ENCODE data around the gene SPDYE16.
"Not testable (repeated sequence)": the region's sequence is repeated elsewhere in the genome, so short reads cannot be mapped to it uniquely, and the experiment has no call there.

The SPDYE16 gene

GRCh38 chr7:76503244-76503643 lies 39.9 kb downstream of the SPDYE16 start:
- DNase-seq = not testable (repeated sequence)

- not testable (repeated sequence) for DNase-seq
Observed at GRCh38 chr7:76502836-76503235, 40.3 kb downstream of the SPDYE16 start.

DNA sequence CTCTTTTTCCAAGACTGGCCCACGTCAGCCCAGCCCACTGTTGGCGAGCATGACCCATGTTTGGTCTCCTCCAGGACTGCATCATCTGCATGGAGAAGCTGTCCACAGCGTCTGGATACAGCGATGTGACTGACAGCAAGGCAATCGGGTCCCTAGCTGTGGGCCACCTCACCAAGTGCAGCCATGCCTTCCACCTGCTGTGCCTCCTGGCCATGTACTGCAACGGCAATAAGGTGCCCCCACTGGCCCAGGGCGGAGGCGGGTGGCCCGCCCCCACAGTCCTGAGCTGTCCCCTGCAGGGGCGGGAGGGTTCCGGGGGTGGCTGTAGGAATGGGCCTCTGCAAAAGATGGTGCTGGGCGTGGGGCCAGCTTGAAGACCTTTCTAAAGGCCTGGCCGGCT lies 40.9 kb downstream of the SPDYE16 start:
- not testable (repeated sequence) for DNase-seq

DNA sequence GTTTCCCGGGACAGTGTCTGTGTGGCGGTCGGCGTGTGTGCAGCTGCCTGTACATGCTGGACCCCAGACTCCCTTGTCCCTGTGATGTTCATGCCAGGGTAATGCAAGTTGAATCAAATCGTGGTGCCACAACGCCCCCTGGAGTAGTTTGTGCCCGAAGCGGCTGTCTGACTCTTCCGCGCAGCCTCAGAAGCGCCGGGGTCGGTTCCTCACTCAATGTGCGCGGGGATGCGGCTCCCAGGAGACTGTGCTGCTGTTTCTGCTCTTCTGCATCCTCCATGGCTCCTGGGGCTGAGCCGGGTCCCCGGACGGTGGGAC lies 43.2 kb downstream of the SPDYE16 start:
- not testable (repeated sequence) for DNase-seq

- peak in 1 of 6 experiments; percentile 9 for DNase-seq
Observed at GRCh38 chr7:76499201-76499923, 43.7 kb downstream of the SPDYE16 start.

DNA sequence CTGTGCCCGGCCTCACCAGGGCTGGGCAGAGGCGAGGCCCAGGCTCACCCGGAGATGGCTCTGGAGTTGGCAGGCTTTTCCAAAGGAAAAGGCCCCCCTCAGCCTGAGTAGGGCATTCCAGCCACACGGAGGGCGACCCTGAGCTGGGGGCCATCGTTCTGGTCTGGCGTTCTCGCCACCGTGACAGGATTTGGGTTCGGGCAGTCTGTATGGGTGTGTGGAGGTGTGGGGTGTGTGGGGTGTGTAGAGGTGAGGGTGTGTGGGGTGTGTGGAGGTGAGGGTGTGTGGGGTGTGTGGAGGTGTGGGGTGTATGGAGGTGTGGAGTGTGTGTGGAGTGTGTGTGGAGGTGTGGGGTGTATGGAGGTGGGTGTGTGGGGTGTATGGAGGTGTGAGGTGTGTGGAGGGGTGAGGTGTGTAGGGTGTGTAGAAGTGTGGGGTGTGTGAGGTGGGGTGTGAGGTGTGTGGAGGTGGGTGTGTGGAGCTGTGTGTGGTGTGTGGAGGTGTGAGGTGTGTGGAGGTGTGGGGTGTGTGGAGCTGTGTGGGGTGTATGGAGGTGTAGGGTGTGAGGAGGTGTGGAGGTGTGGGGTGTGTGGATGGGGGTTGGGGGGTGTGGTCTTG lies 44.4 kb downstream of the SPDYE16 start:
- DNase-seq = not testable (repeated sequence)

DNA sequence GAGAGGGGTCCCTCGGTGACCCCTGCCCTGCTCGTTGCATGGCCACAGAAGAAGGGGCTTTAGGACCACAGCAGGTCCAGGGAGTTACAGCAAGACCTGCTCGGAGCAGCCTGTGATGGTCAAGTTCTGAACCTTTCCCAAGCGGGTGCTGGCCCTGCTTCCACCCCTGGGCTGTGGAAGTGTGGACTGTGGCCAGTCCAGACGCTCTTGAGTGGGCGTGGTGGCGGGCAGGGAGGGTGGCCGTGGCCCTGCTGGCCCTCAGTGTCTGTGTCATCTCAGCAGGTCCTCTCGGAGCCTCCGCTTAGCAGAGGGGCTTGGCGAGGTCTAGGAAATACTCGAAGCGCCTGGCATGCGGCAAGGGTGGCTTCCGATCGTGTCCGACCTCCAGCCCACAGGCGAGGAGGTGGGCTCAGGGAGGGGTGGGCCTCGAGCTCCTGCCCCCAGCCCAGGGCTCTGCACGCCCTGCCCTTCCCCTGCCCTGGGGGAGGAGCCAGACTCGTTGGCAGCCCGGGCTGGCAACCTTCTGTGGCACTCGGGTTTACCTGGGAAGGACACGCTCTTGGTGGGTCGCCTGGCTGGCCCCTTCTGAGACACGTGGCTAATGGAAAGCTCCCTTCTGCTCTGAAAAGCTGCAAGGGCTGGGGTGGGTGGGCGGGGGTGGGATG lies 45.0 kb downstream of the SPDYE16 start:
- not testable (repeated sequence) for DNase-seq

DNA sequence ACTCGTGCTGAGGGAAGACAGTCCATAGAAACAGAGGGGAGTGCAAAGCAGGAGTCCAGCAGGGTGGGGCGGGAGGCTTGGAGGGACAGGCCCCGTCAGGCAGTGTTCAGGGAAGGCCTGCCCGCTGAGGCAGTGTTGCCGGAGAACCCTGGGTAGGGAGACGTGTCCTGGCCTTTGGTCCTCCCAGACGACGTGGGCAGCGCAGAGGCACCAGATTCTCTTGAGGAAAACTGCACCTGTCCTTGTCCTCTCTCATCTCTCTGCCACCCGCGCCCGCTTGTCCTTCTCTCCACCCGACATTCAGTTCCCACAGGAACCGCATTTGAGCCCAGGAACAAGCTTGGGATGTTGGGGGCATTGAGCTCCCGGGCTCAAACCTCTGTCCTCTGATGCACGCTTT lies 47.4 kb downstream of the SPDYE16 start:
- not testable (repeated sequence) for DNase-seq

- DNase-seq = not testable (repeated sequence)
Observed at GRCh38 chr7:76492139-76492538, 51.0 kb downstream of the SPDYE16 start.

DNA sequence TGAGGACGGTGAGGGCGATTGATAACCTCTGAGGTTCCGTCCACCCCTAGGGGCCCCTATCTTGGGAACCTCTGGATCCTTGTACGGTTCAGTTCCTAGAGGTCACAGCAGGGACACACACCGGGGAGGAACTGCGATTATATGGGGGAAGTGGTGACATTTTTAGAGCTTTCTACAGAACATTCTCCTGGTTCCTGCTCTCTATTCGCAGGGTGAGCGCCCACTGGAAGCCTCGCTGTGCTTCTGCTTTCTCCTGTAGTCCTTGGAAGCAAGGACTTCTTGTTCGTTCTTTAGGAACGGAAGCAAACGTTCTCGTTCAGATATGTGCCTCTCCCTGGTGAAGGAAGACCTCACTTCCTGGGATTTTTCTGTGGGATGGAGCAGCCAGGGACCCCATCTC lies 55.1 kb downstream of the SPDYE16 start:
- not testable (repeated sequence) for DNase-seq

- not testable (repeated sequence) for DNase-seq
Observed at GRCh38 chr7:76486618-76487017, 56.5 kb downstream of the SPDYE16 start.

GRCh38 chr7:76485822-76486610 lies 57.1 kb downstream of the SPDYE16 start:
- not testable (repeated sequence) for DNase-seq

DNA sequence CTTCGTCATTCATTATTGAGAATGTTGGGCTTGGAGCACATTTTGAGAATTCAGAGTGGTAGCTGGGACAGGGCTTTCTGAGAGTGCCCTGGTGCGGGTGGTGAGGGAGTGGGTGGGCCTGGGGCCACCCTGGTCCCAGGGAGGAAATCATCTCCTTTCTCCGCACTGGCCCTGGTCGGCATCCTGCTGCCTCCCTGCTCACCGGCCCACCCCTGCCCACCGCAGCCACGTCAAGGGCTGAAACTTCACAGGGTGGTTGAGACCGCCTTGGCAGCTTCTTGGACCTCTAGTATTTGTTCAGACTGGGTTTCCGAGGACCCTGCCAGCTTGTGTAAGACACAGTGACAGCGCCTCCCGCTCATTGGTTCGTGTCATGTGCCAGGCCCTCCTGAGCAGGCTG lies 58.6 kb downstream of the SPDYE16 start:
- DNase-seq = not testable (repeated sequence)

- DNase-seq = not testable (repeated sequence)
Observed at GRCh38 chr7:76483081-76483480, 60.0 kb downstream of the SPDYE16 start.

DNA sequence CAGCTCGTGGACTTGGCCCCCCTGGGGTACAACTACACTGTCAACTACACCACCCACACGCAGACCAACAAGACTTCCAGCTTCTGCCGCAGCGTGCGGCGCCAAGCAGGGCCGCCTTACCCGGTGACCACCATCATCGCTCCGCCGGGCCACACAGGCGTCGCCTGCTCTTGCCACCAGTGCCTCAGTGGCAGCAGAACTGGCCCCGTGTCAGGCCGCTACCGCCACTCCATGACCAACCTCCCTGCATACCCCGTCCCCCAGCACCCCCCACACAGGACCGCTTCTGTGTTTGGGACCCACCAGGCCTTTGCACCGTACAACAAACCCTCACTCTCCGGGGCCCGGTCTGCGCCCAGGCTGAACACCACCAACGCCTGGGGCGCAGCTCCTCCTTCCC lies 60.4 kb downstream of the SPDYE16 start:
- DNase-seq = not testable (repeated sequence)

Measured in stimulated activated naive CD4-positive, alpha-beta T cell (primary cell).